PC-3 (cell line): ENCODE data around the gene SLFNL1. TPM values are rescaled to one million over a fixed set of nuclear protein-coding genes. Genes with fewer than 3 reads are reported as not detected.

Experiments used
- ATAC-seq: fragments of 200-7000 bp; cut with Tn5 transposase; 2 replicates; pipeline ENCODE4 v1.9.1; 2020; ENCODE audit warnings: mild to moderate bottlenecking, moderate library complexity
- Bru-seq: library from RNA; stranded (reverse); fragments of 400-500 nt; gene quantifications from one replicate; lab custom pipeline; 2021; lab: Mats Ljungman, UMichigan
- BruChase-seq, 2 experiments: library from RNA; stranded (reverse); fragments of 400-500 nt; gene quantifications; one replicate each; lab custom pipeline; 2021; lab: Mats Ljungman, UMichigan
- BruUV-seq: library from RNA; stranded (reverse); fragments of 400-500 nt; replicated peaks from 2 replicates; lab custom pipeline; 2021; lab: Mats Ljungman, UMichigan
- CTCF ChIA-PET: fragments of 300-600 bp; sonication (Branson Sonifier 250); formaldehyde crosslinking; loops from one replicate; lab custom pipeline; 2022; ENCODE audit warnings: antibody characterized with exemption; lab: Charles Lee
- POLR2A ChIA-PET: fragments of 300-600 bp; sonication (Branson Sonifier 250); formaldehyde crosslinking; loops from one replicate; lab custom pipeline; 2022; ENCODE audit warnings: antibody characterized with exemption; ENCODE audit not compliant: unreplicated experiment; lab: Charles Lee
- DNase-seq: peaks from one replicate; pipeline ENCODE4 v3.0.0-alpha.2; 2015
- H2AFZ ChIP-seq: fragments of 300-600 bp; sonication (generic); 2 replicates; pipeline ENCODE4 v1.6.0; 2016; ENCODE audit warnings: antibody characterized with exemption, low read length
- H3F3A ChIP-seq: fragments of 300-600 bp; sonication (generic); one replicate; pipeline ENCODE4 v1.6.0; 2017; ENCODE audit warnings: antibody characterized with exemption, low read length, control low read depth, mild to moderate bottlenecking; ENCODE audit not compliant: unreplicated experiment
- H3K27ac ChIP-seq: fragments of 300-600 bp; sonication (generic); 2 replicates; pipeline ENCODE4 v1.5.1; 2016; ENCODE audit warnings: mild to moderate bottlenecking, low read length
- H3K27me3 ChIP-seq: fragments of 300-600 bp; sonication (generic); 2 replicates; pipeline ENCODE4 v1.6.1; 2016; ENCODE audit warnings: low read length, mixed read lengths
- H3K36me3 ChIP-seq: fragments of 300-600 bp; sonication (generic); 2 replicates; pipeline ENCODE4 v1.6.1; 2016; ENCODE audit warnings: low read depth, mixed run types, low read length, mixed read lengths
- H3K4me1 ChIP-seq: fragments of 300-600 bp; sonication (generic); 2 replicates; pipeline ENCODE4 v1.5.1; 2016; ENCODE audit warnings: low read length; ENCODE audit not compliant: insufficient read depth
- H3K4me2 ChIP-seq: fragments of 300-600 bp; sonication (generic); 2 replicates; pipeline ENCODE4 v1.6.0; 2016; ENCODE audit warnings: low read length
- H3K4me3 ChIP-seq: fragments of 300-600 bp; sonication (generic); 2 replicates; pipeline ENCODE4 v1.5.1; 2016; ENCODE audit warnings: mild to moderate bottlenecking, low read length, mixed read lengths
- H3K79me2 ChIP-seq: fragments of 300-600 bp; sonication (generic); 2 replicates; pipeline ENCODE4 v1.6.1; 2017; ENCODE audit warnings: low read length, mixed read lengths
- H3K9ac ChIP-seq: fragments of 300-600 bp; sonication (generic); 2 replicates; pipeline ENCODE4 v1.6.0; 2016; ENCODE audit warnings: mild to moderate bottlenecking, low read length
- H3K9me2 ChIP-seq: fragments of 300-600 bp; sonication (generic); replicated peaks from 2 replicates; pipeline ENCODE4 v1.6.1; 2016; ENCODE audit warnings: mixed run types, low read length, mixed read lengths
- H3K9me3 ChIP-seq: fragments of 300-600 bp; sonication (generic); 2 replicates; pipeline ENCODE4 v1.6.1; 2016; ENCODE audit warnings: low read length, mixed read lengths
- H4K20me1 ChIP-seq: fragments of 300-600 bp; sonication (generic); 2 replicates; pipeline ENCODE4 v1.6.1; 2016; ENCODE audit warnings: low read length, mixed read lengths
- CTCF ChIP-seq: fragments of 300-600 bp; sonication (generic); conservative IDR thresholded peaks from 2 replicates; pipeline ENCODE4 v1.5.1; 2017; ENCODE audit warnings: antibody characterized with exemption, low read depth, mild to moderate bottlenecking, low read length
- EZH2 ChIP-seq: fragments of 300-600 bp; sonication (generic); IDR thresholded peaks from one replicate; pipeline ENCODE4 v1.6.1; 2017; ENCODE audit warnings: antibody characterized with exemption, mild to moderate bottlenecking, low read length; ENCODE audit not compliant: unreplicated experiment
- EZH2phosphoT487 ChIP-seq: fragments of 300-600 bp; sonication (generic); IDR thresholded peaks from 2 replicates; pipeline ENCODE4 v1.6.1; 2018; ENCODE audit warnings: mild to moderate bottlenecking, antibody characterized with exemption, low read length, borderline replicate concordance
- intact Hi-C: fragments of 100-400 bp; cut with micrococcal nuclease; formaldehyde crosslinking; loops from 2 replicates; pipeline ENCODE4 v1.9.0; 2023
- long read RNA-seq: library from polyadenylated mRNA; unstranded; transcript quantifications from one replicate; pipeline ENCODE4 v2.0.0, GENCODE V29; 2021; ENCODE audit not compliant: unreplicated experiment
- total RNA-seq: library from RNA; depleted of rRNA; stranded (reverse); fragments of >200 nt; gene quantifications from 2 replicates; pipeline ENCODE4 v1.2.3, GENCODE V29; 2014; rRNA removed

The SLFNL1 gene
- total RNA-seq, result 0.12 and 0.22 TPM in 2 replicates
- Bru-seq, nascent RNA, result percentile 37 among the genes with signal in this experiment
- BruChase-seq, experiment 1, labeled RNA remaining after a 6-hour chase, result percentile 39 among the genes with signal in this experiment
- BruChase-seq, experiment 2, labeled RNA remaining after a 2-hour chase, result percentile 52 among the genes with signal in this experiment
- long read RNA-seq, full-length matches to known transcripts, result 1 of 36 reads
- long read RNA-seq, partial matches to known transcripts, result 0 of 36 reads
- long read RNA-seq, other reads (novel, unspliced or antisense), result 35 of 36 reads

- H3K4me2 ChIP-seq, result no peak within 1 kb of the TSS
- H3K9me2 ChIP-seq, result no peaks in the 10 kb centered on the region
- ChIA-PET CTCF (no interaction called here), POLR2A (no interaction called here)
- no peak for DNase-seq
- ATAC-seq, result no peak; the same call in 1 of the 2 replicates
- no peak for TF ChIP-seq EZH2phosphoT487
- TF ChIP-seq EZH2, result no peak
- no peak for TF ChIP-seq CTCF
- H3K9ac ChIP-seq, result no peak within 1 kb of the TSS
- BruUV-seq, result no TSS peak
- no peaks in the 10 kb centered on the region for H3K4me1 ChIP-seq
- no peak within 1 kb of the TSS for H3K27ac ChIP-seq
- no peaks in the 10 kb centered on the region for H3K79me2 ChIP-seq
- intact Hi-C loops, result no loop called here
- H3K4me3 ChIP-seq, result no peak within 1 kb of the TSS
- H4K20me1 ChIP-seq, result no peaks in the 10 kb centered on the region
- H3F3A ChIP-seq, result peaks cover 4% of the 10 kb centered on the region
- H2AFZ ChIP-seq, result no peak within 1 kb of the TSS
- no peaks in the 10 kb centered on the region for H3K27me3 ChIP-seq
- H3K9me3 ChIP-seq, result no peaks in the 10 kb centered on the region
- H3K36me3 ChIP-seq, result no peaks in the 10 kb centered on the region; the same call in 1 of the 2 replicates
These were observed at the start of gene SLFNL1 for GRCh38 chr1:41021526-41022308. SLFNL1 (minus strand) TSS chr1:41021725; CDS start chr1:41020660, 1,065 bp downstream.

- Histone ChIP-seq H3K79me2 (no peaks in the 10 kb centered on the region), H4K20me1 (no peaks in the 10 kb centered on the region), H2AFZ (no peak overlapping the region), H3K4me3 (no peak overlapping the region), H3K27me3 (no peaks in the 10 kb centered on the region), H3K36me3 (no peaks in the 10 kb centered on the region), H3K9me3 (no peaks in the 10 kb centered on the region), H3K4me2 (no peak overlapping the region), H3K9me2 (no peaks in the 10 kb centered on the region), H3K27ac (no peak overlapping the region), H3K4me1 (no peaks in the 10 kb centered on the region), H3K9ac (no peak overlapping the region), H3F3A (no peaks in the 10 kb centered on the region)
- ATAC-seq (no peak), DNase-seq (no peak)
- ChIA-PET POLR2A (no interaction called here), CTCF (no interaction called here)
- no TSS peak for BruUV-seq
- intact Hi-C loops, result no loop called here
- TF ChIP-seq EZH2phosphoT487 (no peak), EZH2 (no peak), CTCF (no peak)
These were observed 35.4 kb upstream of the SLFNL1 start for GRCh38 chr1:41056907-41057306.
